Activated B cell treated with CpG ODN at 0.5 μM for 24 hours (primary cell): ENCODE results near the gene DACH2. TPM values are rescaled to one million over a fixed set of nuclear protein-coding genes. Genes with fewer than 3 reads are reported as not detected.

Experiments used
- ATAC-seq: fragments of 200-7000 bp; cut with Tn5 transposase; one replicate; pipeline ENCODE4 v1.10.0; 2021; ENCODE audit warnings: low read depth, mild to moderate bottlenecking, moderate library complexity
- CTCF ChIA-PET: fragments of 350-600 bp; sonication (Branson Sonifier 250); formaldehyde crosslinking; loops from one replicate; lab custom pipeline; 2021; ENCODE audit warnings: antibody characterized with exemption; lab: Charles Lee
- POLR2A ChIA-PET: fragments of 350-600 bp; sonication (Branson Sonifier 250); formaldehyde crosslinking; loops from one replicate; lab custom pipeline; 2021; ENCODE audit warnings: antibody characterized with exemption; lab: Charles Lee
- DNase-seq: peaks from one replicate; pipeline ENCODE4 v3.0.0; 2022
- H3K27ac Mint-ChIP-seq: one replicate; pipeline ENCODE4 v1.8.0; 2020; ENCODE audit warnings: mixed read lengths
- H3K27me3 Mint-ChIP-seq: one replicate; pipeline ENCODE4 v1.8.0; 2021; ENCODE audit warnings: mixed read lengths
- H3K36me3 Mint-ChIP-seq: one replicate; pipeline ENCODE4 v1.8.0; 2021; ENCODE audit warnings: low read depth, mixed read lengths
- H3K4me1 Mint-ChIP-seq: one replicate; pipeline ENCODE4 v1.8.0; 2021; ENCODE audit warnings: mixed read lengths
- H3K4me3 Mint-ChIP-seq: one replicate; pipeline ENCODE4 v1.8.0; 2020; ENCODE audit warnings: mild to moderate bottlenecking, mixed read lengths
- H3K9me3 Mint-ChIP-seq: one replicate; pipeline ENCODE4 v1.8.0; 2020; ENCODE audit warnings: mixed read lengths
- intact Hi-C: fragments of 100-400 bp; cut with micrococcal nuclease; formaldehyde crosslinking; loops from one replicate; pipeline ENCODE4 v1.15.1; 2024
- total RNA-seq: library from RNA; stranded (reverse); gene quantifications from 2 replicates; pipeline ENCODE4 v1.2.3, GENCODE V29; 2022
- TF ChIP-seq, protein P1 (sequence below): fragments of 200-600 bp; IDR thresholded peaks from one replicate; pipeline ENCODE4 v1.8.0; 2022; ENCODE audit warnings: antibody characterized with exemption, mild to moderate bottlenecking

Gene DACH2
- total RNA-seq, 1 donor from 2014 or later: not detected

DNA sequence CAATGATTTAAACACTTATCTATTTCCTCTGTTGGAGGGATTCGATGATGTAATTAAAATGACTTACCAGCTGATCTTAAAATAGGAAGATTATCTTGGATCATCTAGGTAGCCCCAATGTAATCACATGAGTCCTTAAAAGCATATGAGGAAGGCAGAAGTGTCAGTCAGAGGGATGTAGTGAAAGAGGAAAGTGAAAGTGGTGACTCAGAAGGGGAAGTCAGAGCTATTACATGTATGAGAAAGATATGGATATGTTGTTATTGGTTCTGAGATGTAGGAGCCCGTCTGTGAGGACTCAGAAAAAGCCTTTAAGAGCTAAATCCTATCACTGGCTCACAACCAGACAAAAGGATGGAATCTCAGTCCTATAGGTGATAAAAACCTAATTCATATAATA lies 456.4 kb downstream of the DACH2 start:
- TF ChIP-seq, protein P1, sequence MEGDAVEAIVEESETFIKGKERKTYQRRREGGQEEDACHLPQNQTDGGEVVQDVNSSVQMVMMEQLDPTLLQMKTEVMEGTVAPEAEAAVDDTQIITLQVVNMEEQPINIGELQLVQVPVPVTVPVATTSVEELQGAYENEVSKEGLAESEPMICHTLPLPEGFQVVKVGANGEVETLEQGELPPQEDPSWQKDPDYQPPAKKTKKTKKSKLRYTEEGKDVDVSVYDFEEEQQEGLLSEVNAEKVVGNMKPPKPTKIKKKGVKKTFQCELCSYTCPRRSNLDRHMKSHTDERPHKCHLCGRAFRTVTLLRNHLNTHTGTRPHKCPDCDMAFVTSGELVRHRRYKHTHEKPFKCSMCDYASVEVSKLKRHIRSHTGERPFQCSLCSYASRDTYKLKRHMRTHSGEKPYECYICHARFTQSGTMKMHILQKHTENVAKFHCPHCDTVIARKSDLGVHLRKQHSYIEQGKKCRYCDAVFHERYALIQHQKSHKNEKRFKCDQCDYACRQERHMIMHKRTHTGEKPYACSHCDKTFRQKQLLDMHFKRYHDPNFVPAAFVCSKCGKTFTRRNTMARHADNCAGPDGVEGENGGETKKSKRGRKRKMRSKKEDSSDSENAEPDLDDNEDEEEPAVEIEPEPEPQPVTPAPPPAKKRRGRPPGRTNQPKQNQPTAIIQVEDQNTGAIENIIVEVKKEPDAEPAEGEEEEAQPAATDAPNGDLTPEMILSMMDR: no peak
- H3K27ac Mint-ChIP-seq: no peak overlapping the region
- no peak for ATAC-seq
- H3K27me3 Mint-ChIP-seq: no peaks in the 10 kb centered on the region
- intact Hi-C loops: no loop called here
- H3K36me3 Mint-ChIP-seq: no peaks in the 10 kb centered on the region
- no peak for DNase-seq
- no peak overlapping the region for H3K4me3 Mint-ChIP-seq
- peaks cover 4% of the 10 kb centered on the region for H3K9me3 Mint-ChIP-seq
- POLR2A ChIA-PET: no interaction called here
- H3K4me1 Mint-ChIP-seq: no peaks in the 10 kb centered on the region
- CTCF ChIA-PET: no interaction called here

DNA sequence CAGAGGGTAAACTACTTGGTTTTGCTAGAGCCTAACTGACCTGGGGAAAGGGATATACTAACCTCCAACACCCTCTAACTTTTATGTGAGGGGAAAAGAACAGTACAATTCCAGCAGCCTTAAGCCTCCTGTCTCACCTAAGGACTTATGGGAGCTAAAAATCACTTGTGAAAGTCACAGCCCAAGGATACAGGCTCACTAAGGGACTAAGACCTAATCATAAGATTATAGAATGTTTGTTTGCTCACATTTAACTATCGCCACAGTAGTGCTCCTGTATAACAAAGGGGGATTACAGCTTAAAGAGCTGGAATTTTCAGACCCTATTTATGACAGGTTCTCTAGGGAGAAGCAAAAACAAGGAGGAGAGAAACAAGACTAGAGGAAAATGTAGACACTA lies 548.7 kb downstream of the DACH2 start:
- intact Hi-C loops: no loop called here
- ATAC-seq (no peak), DNase-seq (no peak)
- POLR2A ChIA-PET: no interaction called here
- Mint-ChIP-seq H3K27me3 (no peaks in the 10 kb centered on the region), H3K4me1 (no peaks in the 10 kb centered on the region), H3K36me3 (no peaks in the 10 kb centered on the region), H3K9me3 (peaks cover 3% of the 10 kb centered on the region), H3K4me3 (no peak overlapping the region), H3K27ac (no peak overlapping the region)
- TF ChIP-seq, protein P1: no peak
- CTCF ChIA-PET: no interaction called here

DNA sequence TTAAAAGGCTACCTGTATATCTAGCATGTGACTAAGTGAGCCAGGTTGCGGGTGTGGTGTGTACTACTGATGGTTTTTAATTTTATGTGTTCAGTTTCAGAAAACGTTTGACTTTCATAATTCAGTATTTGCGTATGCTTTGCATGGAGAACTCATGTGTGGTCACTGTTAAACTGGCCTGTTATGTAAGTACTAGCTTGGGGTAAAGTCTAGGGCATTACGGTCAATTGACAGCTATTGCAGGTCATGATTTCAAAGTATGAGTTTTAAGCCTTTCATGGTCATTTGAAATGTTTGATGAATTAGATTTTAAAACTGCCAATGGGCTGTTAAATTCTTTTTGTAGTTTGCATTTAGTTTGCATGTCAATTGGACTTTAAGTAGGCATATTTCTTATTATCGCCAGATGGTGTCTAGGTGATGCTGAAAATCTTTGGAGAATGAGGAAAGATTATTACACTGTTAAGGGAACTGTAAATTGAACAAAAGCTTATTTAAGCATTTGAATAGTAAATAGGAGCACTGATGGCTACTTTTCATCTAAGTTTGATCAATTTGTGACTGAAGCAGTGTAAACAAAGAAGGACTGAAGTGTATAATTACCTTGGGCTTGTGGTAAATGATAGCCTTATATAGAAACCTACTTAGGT lies 563.4 kb downstream of the DACH2 start:
- TF ChIP-seq, protein P1: no peak
- Mint-ChIP-seq H3K9me3 (no peaks in the 10 kb centered on the region), H3K4me3 (no peak overlapping the region), H3K4me1 (no peaks in the 10 kb centered on the region), H3K27ac (no peak overlapping the region), H3K36me3 (no peaks in the 10 kb centered on the region), H3K27me3 (no peaks in the 10 kb centered on the region)
- POLR2A ChIA-PET: no interaction called here
- no peak for DNase-seq
- intact Hi-C loops: no loop called here
- ATAC-seq: no peak
- CTCF ChIA-PET: no interaction called here

DNA sequence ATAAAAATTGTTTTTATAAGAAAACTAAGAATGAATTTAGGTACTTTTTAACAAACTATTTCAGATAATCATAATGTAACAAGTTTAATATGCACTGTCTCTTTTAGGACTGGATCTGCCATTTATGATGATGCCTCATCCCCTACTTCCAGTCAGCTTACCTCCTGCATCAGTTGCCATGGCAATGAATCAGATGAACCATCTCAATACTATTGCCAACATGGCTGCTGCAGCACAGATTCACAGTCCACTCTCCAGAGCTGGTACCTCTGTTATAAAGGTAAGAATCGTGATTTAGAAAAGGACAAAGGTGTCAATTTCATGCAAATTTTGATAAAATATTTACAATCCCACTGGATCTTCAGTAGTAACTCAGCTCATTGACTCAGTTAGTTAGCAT lies 566.2 kb downstream of the DACH2 start:
- intact Hi-C loops: no loop called here
- ATAC-seq (no peak), DNase-seq (no peak)
- Mint-ChIP-seq H3K27ac (no peak overlapping the region), H3K27me3 (no peaks in the 10 kb centered on the region), H3K36me3 (no peaks in the 10 kb centered on the region), H3K9me3 (no peaks in the 10 kb centered on the region), H3K4me3 (no peak overlapping the region), H3K4me1 (no peaks in the 10 kb centered on the region)
- TF ChIP-seq, protein P1: no peak
- ChIA-PET POLR2A (no interaction called here), CTCF (no interaction called here)

DNA sequence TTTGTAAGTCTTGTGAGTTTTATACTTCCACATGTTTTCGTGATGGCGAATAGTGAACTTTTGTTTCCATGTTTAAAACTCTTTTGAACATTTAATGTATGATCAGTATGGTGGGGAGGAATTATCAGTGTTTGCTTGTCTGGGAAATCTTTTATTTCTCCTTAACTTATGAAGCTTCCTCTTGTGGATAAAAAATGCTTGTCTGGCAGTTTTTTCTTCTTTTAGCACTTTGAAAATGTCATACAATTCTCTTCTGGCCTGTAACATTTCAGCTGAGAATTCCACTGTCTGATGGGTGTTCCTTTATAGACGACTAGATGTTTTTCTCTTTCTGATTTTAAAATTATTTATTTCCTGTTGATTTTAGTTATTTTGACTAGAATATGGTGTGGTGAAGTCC lies 576.0 kb downstream of the DACH2 start:
- no peaks in the 10 kb centered on the region for H3K27me3 Mint-ChIP-seq
- no peak for DNase-seq
- ChIA-PET POLR2A (no interaction called here), CTCF (no interaction called here)
- TF ChIP-seq, protein P1: no peak
- H3K27ac Mint-ChIP-seq: no peak overlapping the region
- no peaks in the 10 kb centered on the region for H3K4me1 Mint-ChIP-seq
- H3K9me3 Mint-ChIP-seq: peaks cover 4% of the 10 kb centered on the region
- H3K36me3 Mint-ChIP-seq: no peaks in the 10 kb centered on the region
- ATAC-seq: no peak
- no peak overlapping the region for H3K4me3 Mint-ChIP-seq
- intact Hi-C loops: no loop called here
